Measurements from ENCODE around the gene CASD1.

Gene CASD1

GRCh38 chr7:94559972-94560371 lies 50.4 kb downstream of the CASD1 start:
- DNase-seq (ENCODE audit: low read depth), result no peak
- no peak for TF ChIP-seq CTCF (IDR thresholded peaks at IDR 0.05; ENCODE audit: control insufficient read depth, insufficient read depth, low read depth, low read length, missing control alignments)
- H3K4me3 ChIP-seq (ENCODE audit: control insufficient read depth, low read depth, low read length), result no peak overlapping the region

- H3K4me3 ChIP-seq (ENCODE audit: control insufficient read depth, low read depth, low read length), result no peak overlapping the region
- no peak for DNase-seq (ENCODE audit: low read depth)
- no peak for TF ChIP-seq CTCF (IDR thresholded peaks at IDR 0.05; ENCODE audit: control insufficient read depth, insufficient read depth, low read depth, low read length, missing control alignments)
These were observed 52.4 kb downstream of the CASD1 start for GRCh38 chr7:94561841-94562514.

GRCh38 chr7:94562525-94562924 lies 52.9 kb downstream of the CASD1 start:
- no peak for DNase-seq (ENCODE audit: low read depth)

GRCh38 chr7:94565247-94565894 lies 55.8 kb downstream of the CASD1 start:
- DNase-seq (ENCODE audit: low read depth), result no peak
- no peak overlapping the region for H3K4me3 ChIP-seq (ENCODE audit: control insufficient read depth, low read depth, low read length)
- no peak for TF ChIP-seq CTCF (IDR thresholded peaks at IDR 0.05; ENCODE audit: control insufficient read depth, insufficient read depth, low read depth, low read length, missing control alignments)

More at GRCh38 chr7:94562525-94562924, 52.9 kb downstream of the CASD1 start:
- no peak for TF ChIP-seq CTCF (IDR thresholded peaks at IDR 0.05; ENCODE audit: control insufficient read depth, insufficient read depth, low read depth, low read length, missing control alignments)
- H3K4me3 ChIP-seq (ENCODE audit: control insufficient read depth, low read depth, low read length), result no peak overlapping the region

GRCh38 chr7:94567396-94567795 lies 57.8 kb downstream of the CASD1 start:
- no peak overlapping the region for H3K4me3 ChIP-seq (ENCODE audit: control insufficient read depth, low read depth, low read length)
- no peak for TF ChIP-seq CTCF (IDR thresholded peaks at IDR 0.05; ENCODE audit: control insufficient read depth, insufficient read depth, low read depth, low read length, missing control alignments)
- no peak for DNase-seq (ENCODE audit: low read depth)

- no peak overlapping the region for H3K4me3 ChIP-seq (ENCODE audit: control insufficient read depth, low read depth, low read length)
- DNase-seq (ENCODE audit: low read depth), result no peak
- TF ChIP-seq CTCF (IDR thresholded peaks at IDR 0.05; ENCODE audit: control insufficient read depth, insufficient read depth, low read depth, low read length, missing control alignments), result no peak
These were observed 62.2 kb downstream of the CASD1 start for GRCh38 chr7:94571816-94572215.

Data from AG09309 (cell line).